Measurements from ENCODE around the gene GALNT13.

GALNT13 gene

DNA sequence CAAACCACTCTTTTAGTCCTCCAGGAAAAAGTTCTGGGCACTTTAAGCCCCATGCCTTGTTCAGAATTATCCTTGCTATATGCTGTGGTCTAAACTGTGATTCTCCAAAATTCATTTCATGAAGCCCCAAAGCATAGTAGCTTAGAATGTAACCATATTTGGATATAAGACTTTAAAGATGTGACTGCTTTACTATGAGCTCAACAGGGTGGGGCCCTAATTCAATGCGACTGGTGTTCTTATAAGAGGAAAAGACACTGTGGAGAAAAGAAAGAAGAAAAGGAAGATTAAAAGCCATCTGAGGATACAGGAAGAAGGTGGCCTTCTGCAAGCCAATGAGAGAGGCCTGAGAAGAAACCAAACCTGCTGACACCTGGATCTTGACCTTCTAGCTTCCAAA is 174.8 kb downstream of the GALNT13 start:
- DNase-seq (ENCODE audit: low spot score), result no peak
- TF ChIP-seq, protein P1, sequence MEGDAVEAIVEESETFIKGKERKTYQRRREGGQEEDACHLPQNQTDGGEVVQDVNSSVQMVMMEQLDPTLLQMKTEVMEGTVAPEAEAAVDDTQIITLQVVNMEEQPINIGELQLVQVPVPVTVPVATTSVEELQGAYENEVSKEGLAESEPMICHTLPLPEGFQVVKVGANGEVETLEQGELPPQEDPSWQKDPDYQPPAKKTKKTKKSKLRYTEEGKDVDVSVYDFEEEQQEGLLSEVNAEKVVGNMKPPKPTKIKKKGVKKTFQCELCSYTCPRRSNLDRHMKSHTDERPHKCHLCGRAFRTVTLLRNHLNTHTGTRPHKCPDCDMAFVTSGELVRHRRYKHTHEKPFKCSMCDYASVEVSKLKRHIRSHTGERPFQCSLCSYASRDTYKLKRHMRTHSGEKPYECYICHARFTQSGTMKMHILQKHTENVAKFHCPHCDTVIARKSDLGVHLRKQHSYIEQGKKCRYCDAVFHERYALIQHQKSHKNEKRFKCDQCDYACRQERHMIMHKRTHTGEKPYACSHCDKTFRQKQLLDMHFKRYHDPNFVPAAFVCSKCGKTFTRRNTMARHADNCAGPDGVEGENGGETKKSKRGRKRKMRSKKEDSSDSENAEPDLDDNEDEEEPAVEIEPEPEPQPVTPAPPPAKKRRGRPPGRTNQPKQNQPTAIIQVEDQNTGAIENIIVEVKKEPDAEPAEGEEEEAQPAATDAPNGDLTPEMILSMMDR (IDR thresholded peaks at IDR 0.05; ENCODE audit: extremely low read depth, missing control alignments), result no peak

DNA sequence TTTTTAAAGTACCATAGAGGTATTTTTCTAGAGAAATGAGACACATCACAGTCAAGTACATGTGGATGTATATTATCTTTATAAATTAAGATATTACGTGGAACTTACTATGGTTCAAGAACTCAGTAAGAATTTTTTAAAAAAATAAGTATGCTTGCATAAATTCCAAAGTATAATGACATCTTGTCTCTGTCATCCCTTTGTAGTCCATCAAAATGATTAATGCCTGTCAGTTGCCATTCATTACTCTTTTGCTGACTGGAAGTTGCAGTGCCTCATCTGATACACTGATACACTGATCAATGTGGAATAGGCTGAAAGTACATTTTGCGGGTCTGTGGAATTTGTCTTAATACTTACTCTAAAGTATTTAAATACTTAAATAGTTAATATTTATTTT is 177.2 kb downstream of the GALNT13 start:
- TF ChIP-seq, protein P1 (IDR thresholded peaks at IDR 0.05; ENCODE audit: extremely low read depth, missing control alignments), result no peak
- DNase-seq (ENCODE audit: low spot score), result no peak

DNA sequence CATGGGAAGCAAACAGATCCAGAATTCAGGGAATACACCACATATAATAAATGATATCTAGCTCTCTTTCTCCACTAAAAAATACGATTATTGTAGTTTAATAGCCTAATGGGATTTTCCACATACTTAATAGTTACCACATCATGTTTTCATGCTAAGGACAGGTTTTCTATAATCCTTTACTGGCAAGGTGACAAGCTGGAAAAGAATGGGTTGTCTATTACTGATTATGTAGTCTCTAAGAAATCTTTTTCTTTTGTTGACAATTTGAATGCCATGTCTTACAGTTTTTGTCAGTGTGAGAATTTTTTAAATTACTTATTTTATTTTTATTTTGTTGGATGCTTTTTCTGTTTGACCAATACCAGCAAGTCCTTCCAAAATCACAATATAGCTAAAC is 177.8 kb downstream of the GALNT13 start:
- DNase-seq (ENCODE audit: low spot score), result no peak
- TF ChIP-seq, protein P1 (IDR thresholded peaks at IDR 0.05; ENCODE audit: extremely low read depth, missing control alignments), result no peak

DNA sequence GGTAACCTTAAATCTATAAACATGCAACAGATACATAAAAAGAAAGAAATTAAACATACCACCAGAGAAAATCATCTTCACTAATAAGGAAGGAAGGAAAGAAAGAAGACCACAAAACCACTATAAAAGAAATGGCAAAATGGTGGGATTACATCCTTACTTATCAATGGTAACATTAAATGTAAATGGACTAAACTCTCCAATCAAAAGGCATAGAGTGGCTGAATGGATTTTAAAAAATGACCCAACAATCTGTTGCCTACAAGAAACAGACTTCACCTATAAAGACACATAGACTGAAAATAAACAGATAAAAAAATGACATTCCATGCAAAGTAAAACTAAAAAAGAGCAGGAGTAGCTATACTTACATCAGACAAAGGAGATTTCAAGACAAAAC is 195.4 kb downstream of the GALNT13 start:
- TF ChIP-seq, protein P1 (IDR thresholded peaks at IDR 0.05; ENCODE audit: extremely low read depth, missing control alignments), result no peak
- no peak for DNase-seq (ENCODE audit: low spot score)

DNA sequence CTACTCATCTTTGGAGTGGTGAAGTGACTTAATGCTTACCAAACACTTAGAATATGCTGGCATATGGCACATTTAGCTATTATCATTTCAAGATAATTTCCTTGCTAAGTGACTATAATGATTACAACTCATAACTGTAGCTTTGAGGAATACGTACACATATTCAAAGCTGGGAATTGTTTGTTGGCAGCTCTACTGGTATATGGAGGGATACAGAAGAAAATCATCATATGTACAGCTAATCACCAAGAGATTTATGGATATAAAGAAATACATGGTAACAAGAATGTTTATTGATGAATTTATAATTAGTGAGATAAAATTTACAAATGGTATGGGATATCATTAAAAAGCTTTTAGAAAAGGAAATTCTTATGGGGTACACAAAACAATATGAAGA is 207.2 kb downstream of the GALNT13 start:
- no peak for DNase-seq (ENCODE audit: low spot score)
- TF ChIP-seq, protein P1 (IDR thresholded peaks at IDR 0.05; ENCODE audit: extremely low read depth, missing control alignments), result no peak

DNA sequence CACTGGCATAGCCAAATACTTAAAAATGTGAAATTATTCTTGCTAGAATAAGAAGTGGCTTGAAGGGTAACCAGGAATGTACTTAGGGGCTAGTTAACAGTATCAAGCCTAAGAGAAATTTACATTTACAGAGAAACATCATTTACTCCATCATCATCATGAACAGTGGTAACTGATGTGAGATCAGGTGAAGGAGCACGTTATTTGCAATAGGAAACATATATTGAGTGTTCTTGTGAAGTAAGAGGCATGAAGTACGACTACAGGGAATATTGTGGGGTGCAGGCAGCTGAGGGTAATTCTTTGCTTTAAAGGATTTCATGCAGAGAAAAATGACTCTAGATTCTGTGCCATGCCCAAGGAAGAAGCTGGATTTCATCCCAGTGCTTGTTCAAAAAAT is 220.8 kb downstream of the GALNT13 start:
- TF ChIP-seq, protein P1 (IDR thresholded peaks at IDR 0.05; ENCODE audit: extremely low read depth, missing control alignments), result no peak
- DNase-seq (ENCODE audit: low spot score), result no peak

DNA sequence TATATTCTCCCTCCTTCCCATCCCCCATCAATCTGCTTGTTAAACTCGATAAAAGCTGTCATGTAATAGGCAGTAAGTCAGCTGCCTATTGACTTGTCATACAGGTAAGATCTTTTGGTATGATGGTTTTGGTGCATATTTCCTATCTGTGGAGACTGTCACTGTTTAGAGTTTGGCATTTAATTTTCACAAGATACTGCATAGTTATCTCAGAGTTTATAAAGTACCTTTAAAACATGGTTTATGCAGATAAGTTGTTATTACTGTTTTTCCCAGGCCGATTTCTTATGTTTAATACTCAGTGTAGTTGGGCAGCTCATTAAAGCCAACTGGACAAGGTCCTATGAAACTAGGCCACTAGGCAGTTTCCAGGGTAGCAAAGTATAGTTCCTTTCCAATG is 222.1 kb downstream of the GALNT13 start:
- TF ChIP-seq, protein P1 (IDR thresholded peaks at IDR 0.05; ENCODE audit: extremely low read depth, missing control alignments), result no peak
- no peak for DNase-seq (ENCODE audit: low spot score)
